Heart right ventricle (tissue), 16 donors: Measurements from ENCODE around the gene ATP2B2. TPM values are rescaled to one million over a fixed set of nuclear protein-coding genes. Genes with fewer than 3 reads are reported as not detected.

Experiments used
- ATAC-seq, 8 donors: fragments of 200-7000 bp; cut with Tn5 transposase; one replicate each; pipeline ENCODE4 v1.9.1; 2020; ENCODE audit warnings: mild to moderate bottlenecking in 8 of 8, moderate library complexity in 8 of 8, moderate number of reproducible peaks in 1 of 8
- DNase-seq, 2 donors: peaks; one replicate each; pipeline ENCODE4 v3.0.0-alpha.2; 2020
- H3K27ac ChIP-seq, 10 donors: fragments of 200-600 bp; sonication (generic) in 2 of 10; one replicate each; pipeline versions ENCODE4 v1.5.0 to v1.8.0; 2020 to 2022; ENCODE audit warnings: mild to moderate bottlenecking in 3 of 10
- H3K27me3 ChIP-seq, 7 donors: fragments of 200-600 bp; one replicate each; pipeline ENCODE4 v1.8.0; 2021 to 2022; ENCODE audit warnings: mild to moderate bottlenecking in 2 of 7
- H3K36me3 ChIP-seq, 9 donors: fragments of 200-600 bp; sonication (generic) in 1 of 9; one replicate each; pipeline versions ENCODE4 v1.5.0 to v1.8.0; 2020 to 2022; ENCODE audit warnings: mild to moderate bottlenecking in 2 of 9
- H3K4me1 ChIP-seq, 9 donors: fragments of 200-600 bp; sonication (generic) in 1 of 9; one replicate each; pipeline versions ENCODE4 v1.5.0 to v1.8.0; 2020 to 2022; ENCODE audit warnings: mild to moderate bottlenecking in 4 of 9
- H3K4me3 ChIP-seq, 10 donors: fragments of 200-600 bp; sonication (generic) in 2 of 10; one replicate each; pipeline versions ENCODE4 v1.5.0 to v1.8.0; 2020 to 2022; ENCODE audit warnings: mild to moderate bottlenecking in 7 of 10, moderate library complexity in 2 of 10
- H3K9me3 ChIP-seq, 11 donors: fragments of 200-600 bp in 10 of 11; sonication (generic) in 2 of 11; one replicate each; pipeline versions ENCODE4 v1.5.0 to v1.8.0; 2013 to 2022; ENCODE audit warnings: mild to moderate bottlenecking in 2 of 11, control low read depth in 1 of 11, moderate library complexity in 1 of 11
- WGBS, 2 donors: extraction: QIAGEN DNeasy Blood & Tissue Kit; methylation state at CpG; one replicate each; pipeline ENCODE4 v1.1.7; 2013; ENCODE audit warnings: inconsistent platforms in 1 of 2; 5-methylcytosine and 5-hydroxymethylcytosine counted together
- intact Hi-C, 10 donors: fragments of 100-400 bp; cut with DNase I; formaldehyde crosslinking; loops; one replicate each; pipeline versions ENCODE4 v1.11.1 to v1.14.2; 2022
- polyA plus RNA-seq, 2 donors: library from polyadenylated mRNA; stranded (reverse); fragments of 200-250 nt; gene quantifications; one replicate each; pipeline ENCODE4 v1.2.3, GENCODE V29; 2013
- total RNA-seq, 10 donors: library from RNA; stranded (reverse); fragmentation: NEBNext Ultra II Directional in 3 of 10; extraction: Animal tissue kit (Norgen Biotek cat#: 25700) in 3 of 10; gene quantifications; one replicate each; pipeline versions ENCODE4 v1.2.1 to v1.2.4, GENCODE V29; 2021 to 2023
- TF ChIP-seq, protein P1 (sequence below), 9 donors: fragments of 200-600 bp; sonication (generic) in 2 of 9; IDR thresholded peaks; one replicate each; pipeline versions ENCODE4 v1.5.0 to v1.8.0; 2021 to 2022; ENCODE audit warnings: antibody characterized with exemption in 9 of 9, mild to moderate bottlenecking in 5 of 9, moderate library complexity in 1 of 9
- donor health status: Arrhythmogenic right ventricular cardiomyopathy.
- donor health status: ischemic (EF 13 %, LVEDD 7.1; RV severe dilation, severe dysfunction).
- donor health status: healthy with polysubstance abuse.
- donor health status: DM: no; HTN: yes; CAD: no.
- donor health status: DM: no; HTN: no; CAD: no.
- donor health status: ischemic (EF 25% LVEDD 6.9; RV normal size, moderate dysfunction).
- donor health status: ischemic (EF 25% LVEDD 5.7; RV mildly dilated, moderate dysfunction).
- donor health status: healthy.
- donor health status: DM: yes; HTN: yes; CAD: no.
- donor health status: Ischemic cardiomyopathy.
- donor health status: ischemic (EF 35%, LVEDD 5.7; RV mildly dilated, moderate dysfunction).
- donor health status: nonischemic (EF 11% LVEDD 7.7; RV severe dilation, severe dysfunction).
- donor health status: DM: yes; HTN: yes; CAD: no.
- donor health status: PGD.
- donor health status: ischemic (EF 29% LVEDD 5.4; RV normal size, mild dysfunction).
- donor health status: nonischemic (EF 23%, LVEDD 6.1; RV moderate dilation, normal function).

ATP2B2 gene
- total and polyA plus RNA-seq, 12 donors: under 0.01 to 0.30 (median 0.11) TPM; not detected in 4

DNA sequence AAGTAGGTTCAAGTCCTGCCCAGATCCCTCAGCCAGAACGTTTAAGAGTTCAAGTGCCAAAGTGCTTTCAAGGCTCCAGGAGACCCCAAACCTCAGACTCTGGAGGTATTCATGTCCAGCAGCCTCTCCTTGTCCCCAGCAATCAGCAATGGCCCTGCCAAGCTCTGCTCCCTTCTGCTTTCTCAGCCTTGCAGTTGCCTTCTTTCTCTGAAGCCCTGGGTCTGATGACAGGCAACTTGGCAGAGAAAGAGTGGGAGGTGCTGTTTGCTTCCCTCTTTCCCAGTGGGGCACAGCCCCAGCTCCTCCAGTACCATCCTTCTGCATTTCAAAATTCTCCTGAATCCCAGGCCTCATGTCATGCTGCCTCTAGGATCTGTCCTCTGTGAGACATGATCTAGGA, 40.2 kb downstream of the ATP2B2 start:
- H3K27me3 ChIP-seq: peaks cover 0 to 47% (median 27%) of the 10 kb centered on the region in 7 donors
- no peak overlapping the region for H3K4me3 ChIP-seq
- no peaks in the 10 kb centered on the region for H3K36me3 ChIP-seq
- TF ChIP-seq, protein P1, sequence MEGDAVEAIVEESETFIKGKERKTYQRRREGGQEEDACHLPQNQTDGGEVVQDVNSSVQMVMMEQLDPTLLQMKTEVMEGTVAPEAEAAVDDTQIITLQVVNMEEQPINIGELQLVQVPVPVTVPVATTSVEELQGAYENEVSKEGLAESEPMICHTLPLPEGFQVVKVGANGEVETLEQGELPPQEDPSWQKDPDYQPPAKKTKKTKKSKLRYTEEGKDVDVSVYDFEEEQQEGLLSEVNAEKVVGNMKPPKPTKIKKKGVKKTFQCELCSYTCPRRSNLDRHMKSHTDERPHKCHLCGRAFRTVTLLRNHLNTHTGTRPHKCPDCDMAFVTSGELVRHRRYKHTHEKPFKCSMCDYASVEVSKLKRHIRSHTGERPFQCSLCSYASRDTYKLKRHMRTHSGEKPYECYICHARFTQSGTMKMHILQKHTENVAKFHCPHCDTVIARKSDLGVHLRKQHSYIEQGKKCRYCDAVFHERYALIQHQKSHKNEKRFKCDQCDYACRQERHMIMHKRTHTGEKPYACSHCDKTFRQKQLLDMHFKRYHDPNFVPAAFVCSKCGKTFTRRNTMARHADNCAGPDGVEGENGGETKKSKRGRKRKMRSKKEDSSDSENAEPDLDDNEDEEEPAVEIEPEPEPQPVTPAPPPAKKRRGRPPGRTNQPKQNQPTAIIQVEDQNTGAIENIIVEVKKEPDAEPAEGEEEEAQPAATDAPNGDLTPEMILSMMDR (IDR thresholded peaks at IDR 0.05): no peak
- DNase-seq (no peak), ATAC-seq (no peak)
- 23 to 38% methylated on average over 1 of the region's 1 CpG for WGBS, 2 donors
- H3K27ac ChIP-seq: no peak overlapping the region
- H3K4me1 ChIP-seq: peaks cover 0 to 7% (median 0%) of the 10 kb centered on the region in 9 donors
- no peaks in the 10 kb centered on the region for H3K9me3 ChIP-seq
- intact Hi-C loops: no loop called here

DNA sequence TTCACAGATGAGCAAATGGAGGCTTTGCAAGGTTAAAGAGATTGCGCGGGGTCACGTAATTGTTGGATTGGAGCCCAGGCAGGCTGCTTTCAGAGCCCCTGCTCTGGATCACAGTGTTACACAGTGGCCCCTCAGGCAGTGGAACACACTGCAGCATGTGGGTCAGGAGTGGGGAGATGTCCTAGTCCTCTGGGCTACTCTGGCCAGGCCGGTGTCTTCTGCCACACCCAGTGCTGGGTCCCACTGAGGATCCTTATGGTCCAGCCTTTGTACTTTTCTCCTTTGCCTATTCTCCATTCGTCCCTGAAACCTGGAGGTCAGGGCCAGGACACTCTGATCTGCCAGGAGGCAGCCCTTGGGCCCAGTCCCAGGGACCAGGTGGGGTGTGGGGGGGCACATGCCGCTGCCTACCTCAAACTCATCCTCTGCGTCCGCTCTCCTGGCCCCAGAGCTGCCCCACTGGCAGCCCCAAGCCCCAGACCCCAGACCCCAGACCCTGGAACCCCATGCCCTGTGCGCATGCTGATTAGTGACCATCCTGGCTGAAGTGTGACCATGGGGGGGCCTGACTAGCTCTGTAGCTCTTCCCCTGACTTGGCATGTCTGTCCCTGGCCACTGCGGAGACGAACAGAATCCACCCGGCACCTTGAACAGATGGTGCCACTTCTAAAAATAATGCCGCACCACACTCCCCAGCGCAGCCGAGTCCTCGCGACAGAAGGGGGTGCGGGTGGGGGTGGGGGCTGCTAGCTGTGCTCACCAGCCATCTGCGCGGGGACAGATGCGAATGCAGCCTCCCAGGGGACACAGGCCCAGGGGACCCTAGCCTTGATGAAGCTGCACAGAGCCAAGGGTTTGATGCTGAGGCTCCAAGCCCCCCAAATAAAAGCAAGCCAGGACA, 41.6 kb downstream of the ATP2B2 start:
- Histone ChIP-seq H3K4me3 (no peak overlapping the region), H3K36me3 (no peaks in the 10 kb centered on the region), H3K4me1 (no peaks in the 10 kb centered on the region), H3K9me3 (no peaks in the 10 kb centered on the region), H3K27ac (no peak overlapping the region), H3K27me3 (peaks cover 0 to 35% (median 14%) of the 10 kb centered on the region in 7 donors)
- intact Hi-C loops: no loop called here
- DNase-seq (no peak), ATAC-seq (no peak)
- TF ChIP-seq, protein P1 (IDR thresholded peaks at IDR 0.05): no peak
- 81 to 82% methylated on average over 20 to 21 of the region's 21 CpGs for WGBS, 2 donors

GRCh38 chr3:10462641-10463532, 42.5 kb downstream of the ATP2B2 start:
- Histone ChIP-seq H3K9me3 (no peaks in the 10 kb centered on the region), H3K36me3 (no peaks in the 10 kb centered on the region), H3K27ac (no peak overlapping the region), H3K4me1 (no peaks in the 10 kb centered on the region), H3K4me3 (no peak overlapping the region), H3K27me3 (peaks cover 0 to 26% (median 6%) of the 10 kb centered on the region in 7 donors)
- TF ChIP-seq, protein P1 (IDR thresholded peaks at IDR 0.05): no peak
- WGBS, 2 donors: 76 to 79% methylated on average over 10 of the region's 10 CpGs
- ATAC-seq: no peak
- DNase-seq: no peak
- intact Hi-C loops: no loop called here

DNA sequence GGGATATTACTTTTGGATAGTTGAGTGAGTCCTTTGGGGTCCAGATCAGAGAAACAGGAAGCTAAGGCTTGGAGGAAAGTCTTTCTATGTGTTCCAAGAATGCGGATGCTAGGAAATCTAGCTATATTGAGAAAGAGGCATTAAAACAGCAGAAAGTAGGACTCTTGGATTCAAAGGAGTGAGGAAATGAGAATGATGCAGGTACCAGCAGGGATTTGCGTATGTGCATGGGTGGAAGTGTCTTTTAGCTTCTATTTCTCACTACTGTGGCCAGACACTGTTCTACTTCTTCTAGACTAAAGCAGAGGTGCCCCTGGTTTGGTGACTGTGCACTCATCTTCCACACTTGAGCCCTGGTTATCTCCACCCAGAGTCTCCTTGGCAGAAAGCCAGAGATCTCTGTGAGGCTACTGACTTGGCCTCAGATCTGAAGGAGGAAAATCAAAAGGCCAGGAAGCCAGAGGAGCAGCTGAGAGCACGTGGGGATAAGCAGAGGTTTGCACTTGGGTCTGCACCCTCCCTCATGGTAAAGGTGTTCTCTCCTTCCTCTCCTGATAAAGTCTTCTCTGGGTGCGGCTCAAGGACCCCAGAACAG, 44.3 kb downstream of the ATP2B2 start:
- DNase-seq (no peak), ATAC-seq (no peak)
- no peaks in the 10 kb centered on the region for H3K36me3 ChIP-seq
- intact Hi-C loops: no loop called here
- WGBS, 2 donors: 63 to 68% methylated on average over 4 of the region's 4 CpGs
- H3K27me3 ChIP-seq: peaks cover 0 to 14% (median 0%) of the 10 kb centered on the region in 7 donors
- no peaks in the 10 kb centered on the region for H3K9me3 ChIP-seq
- H3K27ac ChIP-seq: no peak overlapping the region
- no peak overlapping the region for H3K4me3 ChIP-seq
- no peaks in the 10 kb centered on the region for H3K4me1 ChIP-seq
- TF ChIP-seq, protein P1 (IDR thresholded peaks at IDR 0.05): no peak
